Mesenchymal stem cell (in vitro differentiated cells and primary cell): Measurements from ENCODE around the gene BCL7A. TPM values are rescaled to one million over a fixed set of nuclear protein-coding genes. Genes with fewer than 3 reads are reported as not detected.

Experiments used
- DNase-seq: peaks from one replicate; pipeline ENCODE4 v3.0.0-alpha.2; 2013
- H2AFZ ChIP-seq: one replicate; pipeline ENCODE4 v1.6.1; 2013; ENCODE audit warnings: low read depth, mild to moderate bottlenecking, control low read depth, inconsistent platforms, low read length, moderate library complexity
- H2AK5ac ChIP-seq: 2 replicates; pipeline ENCODE4 v1.6.1; 2013; ENCODE audit warnings: low read length, moderate library complexity, mild to moderate bottlenecking, inconsistent platforms; ENCODE audit not compliant: severe bottlenecking
- H2BK120ac ChIP-seq: one replicate; pipeline ENCODE4 v1.6.1; 2013; ENCODE audit warnings: low read depth, mild to moderate bottlenecking, inconsistent platforms, low read length, moderate library complexity
- H2BK12ac ChIP-seq, 2 experiments: one replicate each; pipeline ENCODE4 v1.6.1; 2013; ENCODE audit warnings: inconsistent platforms in 2 of 2, low read length in 2 of 2, mild to moderate bottlenecking in 2 of 2, moderate library complexity in 2 of 2, control low read depth in 1 of 2
- H2BK15ac ChIP-seq: one replicate; pipeline ENCODE4 v1.6.1; 2013; ENCODE audit warnings: mild to moderate bottlenecking, low read depth, inconsistent platforms; ENCODE audit not compliant: poor library complexity, severe bottlenecking
- H2BK5ac ChIP-seq: 2 replicates; pipeline ENCODE4 v1.6.1; 2013; ENCODE audit warnings: low read depth, mild to moderate bottlenecking, low read length, control low read depth, inconsistent platforms; ENCODE audit not compliant: poor library complexity, severe bottlenecking
- H3K14ac ChIP-seq, 2 experiments: one replicate each; pipeline ENCODE4 v1.6.1; 2013; ENCODE audit warnings: inconsistent platforms in 2 of 2, low read length in 2 of 2, control low read depth in 1 of 2, mild to moderate bottlenecking in 1 of 2, moderate library complexity in 1 of 2
- H3K18ac ChIP-seq, 2 experiments: one replicate each; pipeline ENCODE4 v1.6.1; 2013; ENCODE audit warnings: inconsistent platforms in 2 of 2, low read length in 2 of 2, control low read depth in 1 of 2, low read depth in 1 of 2, mild to moderate bottlenecking in 1 of 2
- H3K23ac ChIP-seq, 2 experiments: one replicate each; pipeline ENCODE4 v1.6.1; 2013; ENCODE audit warnings: inconsistent platforms in 2 of 2, low read length in 2 of 2, mild to moderate bottlenecking in 2 of 2, moderate library complexity in 2 of 2, control low read depth in 1 of 2
- H3K27ac ChIP-seq: 2 replicates; pipeline ENCODE4 v1.5.1; 2013; ENCODE audit warnings: mild to moderate bottlenecking, moderate library complexity, low read length, control low read depth, inconsistent platforms; ENCODE audit not compliant: poor library complexity, severe bottlenecking
- H3K27me3 ChIP-seq, 2 experiments: 2 replicates each; pipeline versions ENCODE4 v1.6.1 to v1.7.0; 2013; ENCODE audit warnings: low read length in 2 of 2, mild to moderate bottlenecking in 2 of 2, moderate library complexity in 2 of 2, control low read depth in 1 of 2, inconsistent platforms in 1 of 2; ENCODE audit not compliant: control insufficient read depth in 1 of 2, insufficient read depth in 1 of 2
- H3K36me3 ChIP-seq, 2 experiments: 2 replicates each; pipeline versions ENCODE4 v1.6.1 to v1.7.0; 2013; ENCODE audit warnings: low read length in 2 of 2, control low read depth in 1 of 2, inconsistent platforms in 1 of 2, low read depth in 1 of 2, mild to moderate bottlenecking in 1 of 2; ENCODE audit not compliant: insufficient read depth in 2 of 2, control insufficient read depth in 1 of 2
- H3K4ac ChIP-seq, 2 experiments: one replicate each; pipeline ENCODE4 v1.6.1; 2013; ENCODE audit warnings: inconsistent platforms in 2 of 2, low read length in 2 of 2, mild to moderate bottlenecking in 2 of 2, moderate library complexity in 2 of 2, control low read depth in 1 of 2, low read depth in 1 of 2
- H3K4me1 ChIP-seq: 2 replicates; pipeline ENCODE4 v1.6.1; 2013; ENCODE audit warnings: low read depth, low read length, control low read depth; ENCODE audit not compliant: control insufficient read depth, insufficient read depth
- H3K4me2 ChIP-seq: 2 replicates; pipeline ENCODE4 v1.6.1; 2013; ENCODE audit warnings: low read length, mild to moderate bottlenecking, inconsistent platforms; ENCODE audit not compliant: poor library complexity, severe bottlenecking
- H3K4me3 ChIP-seq, 2 experiments: 2 replicates each; pipeline versions ENCODE4 v1.5.1 to v1.7.0; 2013; ENCODE audit warnings: low read length in 2 of 2, mild to moderate bottlenecking in 2 of 2, control low read depth in 1 of 2, low read depth in 1 of 2; ENCODE audit not compliant: insufficient read depth in 1 of 2
- H3K79me1 ChIP-seq: replicated peaks from 2 replicates; pipeline ENCODE4 v1.6.1; 2013; ENCODE audit warnings: mild to moderate bottlenecking, control low read depth, low read length, inconsistent platforms; ENCODE audit not compliant: poor library complexity, severe bottlenecking
- H3K9ac ChIP-seq: 2 replicates; pipeline ENCODE4 v1.7.0; 2013; ENCODE audit warnings: mild to moderate bottlenecking, low read length, moderate library complexity
- H3K9me3 ChIP-seq: 2 replicates; pipeline ENCODE4 v1.7.0; 2013; ENCODE audit warnings: mild to moderate bottlenecking, low read length; ENCODE audit not compliant: control insufficient read depth
- H4K8ac ChIP-seq: one replicate; pipeline ENCODE4 v1.6.1; 2013; ENCODE audit warnings: inconsistent platforms, mild to moderate bottlenecking, low read length, moderate library complexity
- H4K91ac ChIP-seq: one replicate; pipeline ENCODE4 v1.6.1; 2013; ENCODE audit warnings: mild to moderate bottlenecking, low read length, inconsistent platforms
- WGBS: methylation state at CpG from one replicate; pipeline ENCODE4 v1.1.7; 2013; ENCODE audit warnings: mixed read lengths; 5-methylcytosine and 5-hydroxymethylcytosine counted together
- polyA plus RNA-seq, 2 experiments: library from polyadenylated mRNA; stranded (reverse); fragments of 200-250 nt; gene quantifications; one replicate each; pipeline ENCODE4 v1.2.3, GENCODE V29; 2013

Gene BCL7A
- 6.3 TPM for polyA plus RNA-seq (2013, experiment 1 of 2)
- polyA plus RNA-seq (2013, experiment 2 of 2) = 5.9 TPM

DNA sequence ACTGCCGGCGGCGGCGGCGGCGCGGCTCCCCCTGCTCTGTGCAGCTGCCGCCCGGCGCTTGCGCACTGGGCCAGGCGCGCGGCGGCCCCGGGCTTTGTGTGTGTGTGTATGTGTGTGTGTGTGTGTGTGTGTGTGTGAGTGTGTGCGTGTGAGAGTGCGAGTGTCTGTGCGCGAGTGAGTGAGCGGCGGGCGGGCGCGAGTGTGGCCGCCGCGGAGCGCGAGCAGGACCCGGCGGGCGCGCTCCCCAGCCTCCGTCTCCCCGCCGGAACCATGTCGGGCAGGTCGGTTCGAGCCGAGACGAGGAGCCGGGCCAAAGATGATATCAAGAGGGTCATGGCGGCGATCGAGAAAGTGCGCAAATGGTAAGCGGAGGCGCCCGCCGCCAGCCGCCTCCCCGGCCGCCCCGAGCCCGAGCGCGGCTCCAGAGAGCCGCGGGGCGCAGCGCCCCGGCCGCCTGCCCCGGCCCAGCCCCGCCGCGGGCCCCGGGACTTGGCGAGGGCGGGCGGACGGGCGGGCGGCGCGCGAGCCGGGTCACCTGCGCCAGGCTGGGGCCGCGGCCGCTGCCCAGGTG, at the start of gene BCL7A:
BCL7A (plus strand) TSS at position 63 of the 571 bp plus-strand sequence; CDS start at position 271, 208 bp downstream.
- Histone ChIP-seq H3K9me3 (peaks cover 9% of the 10 kb centered on the region), H3K4ac (peak within 1 kb of the TSS in 1 of 2 experiments; percentile 40)
- WGBS = 0% methylated on average over 30 of the region's 83 CpGs

DNA sequence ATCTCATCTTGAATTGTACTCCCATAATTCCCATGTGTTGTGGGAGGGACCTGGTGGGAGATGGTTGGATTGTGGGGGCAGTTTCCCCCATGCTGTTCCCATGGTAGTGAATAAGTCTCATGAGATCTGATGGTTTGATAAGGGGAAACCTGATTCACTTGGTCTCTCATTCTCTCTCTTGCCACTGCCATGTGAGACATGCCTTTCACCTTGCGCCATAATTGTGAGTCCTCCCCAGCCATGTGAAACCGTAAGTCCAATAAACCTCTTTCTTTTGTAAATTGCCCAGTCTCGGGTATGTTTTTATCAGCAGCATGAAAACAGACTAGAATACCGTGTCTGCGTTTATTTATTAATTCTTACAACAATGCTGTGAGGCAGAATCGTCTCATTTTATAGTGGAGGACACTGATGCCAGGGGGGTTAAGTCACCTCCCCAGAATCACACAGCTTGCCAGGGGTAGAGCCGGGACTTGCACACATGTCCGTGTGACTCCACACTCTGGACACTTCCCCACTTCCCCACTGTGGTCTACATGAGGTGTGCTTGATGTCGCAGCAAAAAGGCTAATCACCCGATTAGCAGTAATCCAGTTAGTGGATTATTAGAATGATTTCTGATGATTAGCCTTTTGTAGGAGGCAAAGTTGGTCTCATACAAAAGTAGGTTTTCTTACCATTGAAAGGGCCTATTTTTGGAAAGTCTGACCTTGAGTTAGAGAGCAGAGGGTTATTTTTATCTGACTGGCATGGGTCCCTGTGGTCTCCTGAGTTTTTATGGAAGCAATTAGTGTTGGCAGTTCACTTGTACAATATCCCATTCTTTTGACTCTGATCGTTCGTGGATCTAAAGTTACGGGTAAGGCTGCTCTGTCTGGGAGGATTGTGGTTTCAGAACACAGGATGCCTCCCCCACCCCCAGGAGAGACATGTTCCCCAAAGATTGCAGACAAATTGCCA, 47.4 kb upstream of the BCL7A start:
- no peak overlapping the region for H3K18ac ChIP-seq
- 91% methylated on average over 13 of the region's 13 CpGs for WGBS
- no peaks in the 10 kb centered on the region for H3K4me1 ChIP-seq

More for the DNA sequence above, at the start of gene BCL7A:
- H4K8ac ChIP-seq = peak within 1 kb of the TSS; percentile 61
- peaks cover 26% of the 10 kb centered on the region for H3K4me1 ChIP-seq
- no peaks in the 10 kb centered on the region for H3K36me3 ChIP-seq
- H3K18ac ChIP-seq = peak within 1 kb of the TSS in 1 of 2 experiments; percentile 85
- H3K9ac ChIP-seq = peak within 1 kb of the TSS; percentile 82
- no peak within 1 kb of the TSS for H3K27ac ChIP-seq
- peaks cover 0 to 9% of the 10 kb centered on the region in 2 experiments for H3K27me3 ChIP-seq
- peak; percentile 88 for DNase-seq
- H3K14ac ChIP-seq = peak within 1 kb of the TSS in 1 of 2 experiments; percentile 90
- peak within 1 kb of the TSS; percentile 95 for H3K4me2 ChIP-seq
- H4K91ac ChIP-seq = peak within 1 kb of the TSS; percentile 56
- H2BK120ac ChIP-seq = peak within 1 kb of the TSS; percentile 54
- no peak within 1 kb of the TSS for H2BK12ac ChIP-seq
- H2BK5ac ChIP-seq = peak within 1 kb of the TSS; percentile 78
- peak within 1 kb of the TSS; percentile 75 to 79 for H3K4me3 ChIP-seq
- H2AFZ ChIP-seq = peak within 1 kb of the TSS; percentile 92
- peaks cover 12% of the 10 kb centered on the region for H3K79me1 ChIP-seq
- H2BK15ac ChIP-seq = peak within 1 kb of the TSS; percentile 89
- no peak within 1 kb of the TSS for H2AK5ac ChIP-seq
- H3K23ac ChIP-seq = peak within 1 kb of the TSS in 1 of 2 experiments; percentile 83

DNA sequence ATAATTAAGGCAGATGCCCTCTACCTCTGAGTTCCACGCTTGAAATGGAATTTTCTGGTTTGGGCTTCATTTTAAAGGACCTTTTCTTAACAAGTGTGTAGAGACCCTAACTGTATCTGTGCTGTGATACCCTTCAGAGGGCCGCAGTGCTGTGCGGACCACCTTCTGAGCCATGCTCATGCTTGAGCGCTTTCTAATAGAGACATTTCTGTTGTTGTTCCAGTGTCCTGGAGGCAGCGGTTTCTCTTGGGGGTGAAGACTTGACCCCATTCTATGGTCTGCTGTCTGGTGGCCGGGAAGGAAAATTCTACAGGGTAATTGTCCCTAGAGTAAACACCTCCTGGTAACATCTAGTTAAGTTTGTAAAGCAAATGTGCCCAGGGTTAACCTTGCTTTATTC, 46.7 kb upstream of the BCL7A start:
- Histone ChIP-seq H3K9ac (no peak overlapping the region), H3K79me1 (no peaks in the 10 kb centered on the region), H2BK15ac (no peak overlapping the region), H2AK5ac (no peak overlapping the region), H3K4ac (no peak overlapping the region), H2BK12ac (no peak overlapping the region), H3K9me3 (peaks cover 3% of the 10 kb centered on the region), H4K91ac (no peak overlapping the region), H3K14ac (no peak overlapping the region), H2BK5ac (no peak overlapping the region), H2BK120ac (no peak overlapping the region), H3K27me3 (no peaks in the 10 kb centered on the region), H3K36me3 (peaks cover 15 to 17% of the 10 kb centered on the region in 2 experiments), H3K23ac (no peak overlapping the region), H3K18ac (no peak overlapping the region), H3K4me1 (peaks cover under 1% of the 10 kb centered on the region), H2AFZ (no peak overlapping the region), H3K27ac (no peak overlapping the region), H3K4me3 (no peak overlapping the region), H3K4me2 (no peak overlapping the region), H4K8ac (no peak overlapping the region)
- WGBS = 92% methylated on average over 6 of the region's 6 CpGs
- DNase-seq = no peak

More for the DNA sequence above, 47.4 kb upstream of the BCL7A start:
- DNase-seq = no peak
- Histone ChIP-seq H2AK5ac (no peak overlapping the region), H2AFZ (no peak overlapping the region), H3K9ac (no peak overlapping the region), H3K4ac (no peak overlapping the region), H2BK12ac (no peak overlapping the region), H3K23ac (no peak overlapping the region), H3K79me1 (no peaks in the 10 kb centered on the region), H2BK5ac (no peak overlapping the region), H4K91ac (no peak overlapping the region), H3K36me3 (peaks cover 16 to 24% of the 10 kb centered on the region in 2 experiments), H3K9me3 (peaks cover 3% of the 10 kb centered on the region), H3K4me3 (no peak overlapping the region), H4K8ac (no peak overlapping the region), H3K27me3 (no peaks in the 10 kb centered on the region), H2BK120ac (no peak overlapping the region), H3K14ac (no peak overlapping the region), H3K27ac (no peak overlapping the region), H2BK15ac (no peak overlapping the region), H3K4me2 (no peak overlapping the region)

DNA sequence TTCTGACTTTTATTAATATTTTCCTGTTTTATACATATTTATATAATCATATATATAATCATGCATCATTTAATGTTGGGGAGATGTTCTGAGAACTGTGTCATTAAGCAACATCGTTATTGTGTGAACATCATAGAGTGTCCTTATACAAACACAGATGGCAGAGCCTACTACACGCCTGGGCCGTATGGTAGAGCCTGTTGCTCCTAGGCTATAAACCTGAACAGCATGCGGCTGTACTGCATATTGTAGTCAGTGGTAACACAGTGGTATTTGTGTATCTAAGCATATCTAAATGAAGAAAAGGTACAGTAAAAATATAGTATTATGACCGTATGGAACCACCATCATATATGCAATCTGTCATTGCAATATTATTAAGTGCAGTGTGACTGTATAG, 44.7 kb upstream of the BCL7A start:
- H3K14ac ChIP-seq = no peak overlapping the region
- no peak overlapping the region for H2AFZ ChIP-seq
- peaks cover 4% of the 10 kb centered on the region for H3K4me1 ChIP-seq
- DNase-seq = no peak
- no peak overlapping the region for H3K9ac ChIP-seq
- WGBS = 93% methylated on average over 3 of the region's 5 CpGs
- H2BK15ac ChIP-seq = no peak overlapping the region
- H3K79me1 ChIP-seq = no peaks in the 10 kb centered on the region
- no peak overlapping the region for H3K4me2 ChIP-seq
- no peak overlapping the region for H2BK5ac ChIP-seq
- H3K4ac ChIP-seq = no peak overlapping the region
- H2BK12ac ChIP-seq = no peak overlapping the region
- H3K27me3 ChIP-seq = no peaks in the 10 kb centered on the region
- H3K23ac ChIP-seq = no peak overlapping the region
- H4K8ac ChIP-seq = no peak overlapping the region
- no peaks in the 10 kb centered on the region for H3K36me3 ChIP-seq
- no peak overlapping the region for H4K91ac ChIP-seq
- H3K4me3 ChIP-seq = no peak overlapping the region
- H3K27ac ChIP-seq = no peak overlapping the region
- no peak overlapping the region for H3K18ac ChIP-seq
- H3K9me3 ChIP-seq = peaks cover 3% of the 10 kb centered on the region
- H2AK5ac ChIP-seq = no peak overlapping the region
- H2BK120ac ChIP-seq = no peak overlapping the region
